Testis (tissue), 2 donors: ENCODE measurements around the gene FBXO36.

Experiments
- CTCF ChIP-seq, 3 experiments: fragments of 450-650 bp in 2 of 3; fragments of 200-600 bp in 1 of 3; sonication (generic) in 1 of 3; IDR thresholded peaks; one replicate each; pipeline ENCODE4 v1.5.1; 2016 to 2019; ENCODE audit warnings: antibody characterized with exemption in 3 of 3, mild to moderate bottlenecking in 2 of 3, moderate library complexity in 1 of 3
- POLR2A ChIP-seq: fragments of 450-650 bp; IDR thresholded peaks from one replicate; pipeline ENCODE4 v1.6.1; 2017; ENCODE audit warnings: antibody characterized with exemption, mild to moderate bottlenecking, moderate library complexity

- TF ChIP-seq POLR2A (no peak), CTCF (IDR thresholded peaks at IDR 0.05) (no peak)
Measured at GRCh38 chr2:229943770-229944449, 21.6 kb downstream of the FBXO36 start.
